Transverse colon (tissue), 3 donors: ENCODE measurements around the gene S100A5.

ENCODE experiments used
- POLR2A ChIP-seq: fragments of 450-650 bp; IDR thresholded peaks from one replicate; pipeline ENCODE4 v1.6.1; 2016; ENCODE audit warnings: antibody characterized with exemption, mild to moderate bottlenecking, moderate library complexity
- TF ChIP-seq, protein P1 (sequence below), 5 experiments: fragments of 200-600 bp in 3 of 5; fragments of 450-650 bp in 2 of 5; sonication (generic) in 3 of 5; IDR thresholded peaks; 1 replicate in 2 of 5; 2 replicates in 3 of 5; pipeline ENCODE4 v1.5.1; 2016 to 2017; ENCODE audit warnings: antibody characterized with exemption in 5 of 5, inconsistent platforms in 3 of 5, mild to moderate bottlenecking in 2 of 5, moderate library complexity in 1 of 5

DNA sequence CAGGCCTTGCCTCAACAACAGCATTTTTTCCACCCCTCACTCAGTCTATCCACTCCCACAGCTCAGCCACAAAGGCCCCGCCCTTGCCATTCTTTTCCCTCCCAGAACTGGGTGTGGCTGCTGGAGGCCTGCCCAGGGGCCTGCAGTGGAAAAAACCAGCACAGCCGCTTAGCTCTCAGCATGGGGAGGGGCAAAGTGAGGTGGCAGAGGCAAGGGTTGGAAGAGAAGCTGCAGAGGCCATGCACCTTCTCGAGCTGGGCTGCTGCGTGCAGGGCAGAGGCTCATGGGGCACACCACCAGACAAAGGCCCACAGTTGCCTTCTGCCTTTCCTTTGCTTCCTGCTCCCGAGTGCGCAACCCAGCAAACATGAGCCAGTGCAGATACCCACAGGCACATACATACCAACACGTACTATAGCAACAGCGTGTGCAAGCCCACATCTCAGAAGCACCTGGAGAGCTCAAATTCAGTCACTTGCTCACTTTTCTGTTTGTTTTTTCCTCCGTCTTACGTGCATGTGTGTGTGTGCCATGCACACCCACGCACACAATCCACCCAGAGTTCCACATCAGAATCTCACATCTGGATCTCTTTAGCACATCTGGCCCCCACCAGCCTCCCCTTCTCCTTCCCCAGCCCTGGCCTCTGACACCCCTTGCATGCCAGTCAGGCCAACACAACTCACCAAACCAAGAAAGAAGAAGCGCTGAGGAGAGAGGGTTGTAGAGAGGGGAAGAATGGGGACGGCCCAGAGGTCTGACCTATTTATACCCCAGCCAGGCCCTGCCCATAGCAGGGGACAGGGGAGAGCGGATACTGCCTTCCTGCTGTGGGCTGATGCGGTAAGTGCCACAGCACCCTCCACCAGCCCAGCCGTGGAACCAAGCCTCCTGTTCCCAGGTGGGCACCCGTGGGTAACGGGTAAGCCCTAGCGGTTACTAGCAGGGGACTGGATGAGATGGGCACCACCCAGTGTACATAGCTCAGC, 4.6 kb upstream of the S100A5 start, which contains the start of gene S100A4:
- TF ChIP-seq, protein P1, sequence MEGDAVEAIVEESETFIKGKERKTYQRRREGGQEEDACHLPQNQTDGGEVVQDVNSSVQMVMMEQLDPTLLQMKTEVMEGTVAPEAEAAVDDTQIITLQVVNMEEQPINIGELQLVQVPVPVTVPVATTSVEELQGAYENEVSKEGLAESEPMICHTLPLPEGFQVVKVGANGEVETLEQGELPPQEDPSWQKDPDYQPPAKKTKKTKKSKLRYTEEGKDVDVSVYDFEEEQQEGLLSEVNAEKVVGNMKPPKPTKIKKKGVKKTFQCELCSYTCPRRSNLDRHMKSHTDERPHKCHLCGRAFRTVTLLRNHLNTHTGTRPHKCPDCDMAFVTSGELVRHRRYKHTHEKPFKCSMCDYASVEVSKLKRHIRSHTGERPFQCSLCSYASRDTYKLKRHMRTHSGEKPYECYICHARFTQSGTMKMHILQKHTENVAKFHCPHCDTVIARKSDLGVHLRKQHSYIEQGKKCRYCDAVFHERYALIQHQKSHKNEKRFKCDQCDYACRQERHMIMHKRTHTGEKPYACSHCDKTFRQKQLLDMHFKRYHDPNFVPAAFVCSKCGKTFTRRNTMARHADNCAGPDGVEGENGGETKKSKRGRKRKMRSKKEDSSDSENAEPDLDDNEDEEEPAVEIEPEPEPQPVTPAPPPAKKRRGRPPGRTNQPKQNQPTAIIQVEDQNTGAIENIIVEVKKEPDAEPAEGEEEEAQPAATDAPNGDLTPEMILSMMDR (IDR thresholded peaks at IDR 0.05), result no peak
- peak; percentile 56 for TF ChIP-seq POLR2A
